BE2C (cell line): ENCODE results near the gene GPR32.

ENCODE experiments used
- DNase-seq: peaks from one replicate; pipeline ENCODE4 v3.0.0-alpha.2; 2020
- H3K27me3 ChIP-seq: fragments of 250-450 bp; sonication (Bioruptor Pico); 2 replicates; pipeline ENCODE4 v1.5.1; 2020; ENCODE audit warnings: mild to moderate bottlenecking
- H3K36me3 ChIP-seq: fragments of 250-450 bp; sonication (Bioruptor Pico); 2 replicates; pipeline ENCODE4 v1.5.1; 2020; ENCODE audit warnings: mild to moderate bottlenecking
- H3K4me1 ChIP-seq: fragments of 250-450 bp; sonication (Bioruptor Pico); 2 replicates; pipeline ENCODE4 v1.5.1; 2020
- H3K4me3 ChIP-seq: 2 replicates; pipeline ENCODE4 v1.5.1; 2011; ENCODE audit warnings: low read depth, low read length
- H3K9me3 ChIP-seq: fragments of 250-450 bp; sonication (Bioruptor Pico); 2 replicates; pipeline ENCODE4 v1.5.1; 2020
- TF ChIP-seq, protein P1 (sequence below): IDR thresholded peaks from 2 replicates; pipeline ENCODE4 v1.5.1; 2012; ENCODE audit warnings: mild to moderate bottlenecking, low read depth, low read length

The GPR32 gene

DNA sequence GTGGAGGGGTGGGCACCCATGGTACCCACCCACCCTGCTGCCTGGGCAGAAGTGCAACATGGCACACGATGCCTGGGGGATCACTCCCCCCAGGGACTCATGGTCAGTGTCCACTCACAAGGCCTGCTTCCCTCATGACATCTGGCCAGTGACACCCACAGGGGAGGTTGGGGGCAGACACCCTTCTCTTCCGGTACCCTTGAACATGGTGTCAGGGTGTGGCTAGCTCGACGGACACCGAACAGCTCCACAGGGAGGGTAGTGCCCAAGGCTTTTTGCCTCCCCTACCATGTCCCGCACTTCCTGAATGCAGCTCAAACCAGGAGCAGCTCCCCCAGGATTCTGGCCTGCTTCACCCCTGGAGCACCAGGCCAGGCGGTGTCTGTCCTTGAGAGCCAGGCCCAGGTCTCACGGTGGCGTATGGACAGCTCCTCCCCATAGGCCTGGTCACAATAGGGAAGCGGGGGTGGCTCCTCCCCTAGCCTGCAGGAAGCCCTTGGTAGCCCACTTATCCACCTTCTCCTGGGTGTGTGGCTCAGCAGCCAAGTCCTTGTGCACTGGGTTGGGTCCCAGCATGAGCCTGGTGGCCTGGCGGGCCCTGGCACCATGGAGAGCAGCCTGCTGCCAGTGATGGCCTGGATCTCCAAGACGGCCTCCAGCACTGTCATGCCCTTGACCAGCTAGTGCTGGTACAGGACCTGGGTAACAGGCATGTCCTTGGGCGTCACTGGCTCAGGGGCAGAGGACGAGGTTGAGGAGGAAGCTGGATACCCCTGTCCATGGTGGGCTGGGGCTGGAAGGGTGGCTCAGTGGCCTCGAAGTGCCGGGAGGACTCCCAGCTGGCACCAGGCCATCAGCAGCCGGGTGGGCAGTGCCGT, 27.8 kb downstream of the GPR32 start:
- H3K4me3 ChIP-seq, result no peak overlapping the region
- peaks cover 16% of the 10 kb centered on the region for H3K4me1 ChIP-seq
- no peaks in the 10 kb centered on the region for H3K27me3 ChIP-seq
- H3K36me3 ChIP-seq, result peaks cover 67% of the 10 kb centered on the region
- TF ChIP-seq, protein P1, sequence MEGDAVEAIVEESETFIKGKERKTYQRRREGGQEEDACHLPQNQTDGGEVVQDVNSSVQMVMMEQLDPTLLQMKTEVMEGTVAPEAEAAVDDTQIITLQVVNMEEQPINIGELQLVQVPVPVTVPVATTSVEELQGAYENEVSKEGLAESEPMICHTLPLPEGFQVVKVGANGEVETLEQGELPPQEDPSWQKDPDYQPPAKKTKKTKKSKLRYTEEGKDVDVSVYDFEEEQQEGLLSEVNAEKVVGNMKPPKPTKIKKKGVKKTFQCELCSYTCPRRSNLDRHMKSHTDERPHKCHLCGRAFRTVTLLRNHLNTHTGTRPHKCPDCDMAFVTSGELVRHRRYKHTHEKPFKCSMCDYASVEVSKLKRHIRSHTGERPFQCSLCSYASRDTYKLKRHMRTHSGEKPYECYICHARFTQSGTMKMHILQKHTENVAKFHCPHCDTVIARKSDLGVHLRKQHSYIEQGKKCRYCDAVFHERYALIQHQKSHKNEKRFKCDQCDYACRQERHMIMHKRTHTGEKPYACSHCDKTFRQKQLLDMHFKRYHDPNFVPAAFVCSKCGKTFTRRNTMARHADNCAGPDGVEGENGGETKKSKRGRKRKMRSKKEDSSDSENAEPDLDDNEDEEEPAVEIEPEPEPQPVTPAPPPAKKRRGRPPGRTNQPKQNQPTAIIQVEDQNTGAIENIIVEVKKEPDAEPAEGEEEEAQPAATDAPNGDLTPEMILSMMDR, result no peak
- H3K9me3 ChIP-seq, result no peaks in the 10 kb centered on the region
- peak; percentile 45 for DNase-seq

DNA sequence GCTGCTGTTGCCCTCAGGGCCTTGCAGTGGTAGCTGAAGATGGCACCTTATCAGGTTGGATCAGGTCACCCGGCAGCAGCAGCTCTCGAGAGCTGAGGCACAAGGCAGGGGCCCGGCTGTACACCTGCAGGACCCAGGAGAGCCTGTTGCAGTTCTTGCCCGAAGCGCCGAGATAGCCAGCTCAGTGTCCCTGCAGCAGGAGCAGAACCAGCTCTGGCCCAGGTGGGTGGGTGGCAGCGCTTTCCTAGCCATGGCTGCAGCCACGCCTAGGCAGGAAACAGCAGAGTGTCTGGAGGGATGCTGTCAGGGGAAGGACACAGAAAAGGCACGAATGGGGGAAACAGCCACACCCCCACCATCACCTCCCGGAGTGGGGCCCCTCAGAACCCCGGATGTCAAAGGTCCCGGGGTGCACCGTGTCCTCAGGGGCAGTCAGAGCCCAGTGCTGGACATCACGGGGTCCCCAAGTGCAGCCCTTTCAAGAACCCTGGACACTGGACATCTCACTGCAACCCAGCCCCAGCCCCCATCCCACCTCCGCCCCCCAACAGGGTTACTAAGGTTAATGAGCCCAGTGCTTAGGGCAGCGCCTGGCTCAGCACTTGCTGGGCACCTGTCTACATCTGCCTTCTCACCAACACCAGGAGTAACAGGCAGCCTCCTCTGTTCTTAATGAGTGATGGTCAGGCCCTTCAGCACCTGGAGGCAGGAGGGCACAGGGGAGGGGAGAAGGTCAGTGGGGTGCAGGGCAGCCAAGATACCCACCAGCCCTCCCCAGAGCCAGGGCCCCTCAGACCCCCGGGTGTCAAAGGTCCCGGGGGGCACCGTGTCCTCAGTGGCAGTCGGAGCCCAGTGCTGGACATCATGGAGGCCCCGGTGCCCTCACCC, 28.6 kb downstream of the GPR32 start:
- no peaks in the 10 kb centered on the region for H3K27me3 ChIP-seq
- peaks cover 76% of the 10 kb centered on the region for H3K36me3 ChIP-seq
- peaks cover 16% of the 10 kb centered on the region for H3K4me1 ChIP-seq

DNA sequence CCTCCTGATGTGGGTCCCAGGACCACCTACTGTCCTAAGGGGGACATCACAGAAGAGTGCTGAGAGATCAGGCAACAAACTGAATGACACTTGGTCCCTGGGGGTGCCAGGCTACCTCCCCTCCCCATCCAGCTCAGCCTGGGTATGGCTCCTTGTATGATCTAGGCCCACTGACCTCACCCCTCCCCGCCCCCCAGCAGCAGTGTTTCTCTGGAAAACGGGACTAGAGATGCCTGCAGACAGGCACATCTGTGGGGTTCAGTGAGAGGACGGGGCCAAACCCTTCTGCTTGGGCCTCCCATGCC, 29.2 kb downstream of the GPR32 start:
- H3K36me3 ChIP-seq, result peaks cover 76% of the 10 kb centered on the region

More for the DNA sequence above, 28.6 kb downstream of the GPR32 start:
- H3K4me3 ChIP-seq, result no peak overlapping the region
- H3K9me3 ChIP-seq, result no peaks in the 10 kb centered on the region
- TF ChIP-seq, protein P1, result no peak
- peak; percentile 42 for DNase-seq

DNA sequence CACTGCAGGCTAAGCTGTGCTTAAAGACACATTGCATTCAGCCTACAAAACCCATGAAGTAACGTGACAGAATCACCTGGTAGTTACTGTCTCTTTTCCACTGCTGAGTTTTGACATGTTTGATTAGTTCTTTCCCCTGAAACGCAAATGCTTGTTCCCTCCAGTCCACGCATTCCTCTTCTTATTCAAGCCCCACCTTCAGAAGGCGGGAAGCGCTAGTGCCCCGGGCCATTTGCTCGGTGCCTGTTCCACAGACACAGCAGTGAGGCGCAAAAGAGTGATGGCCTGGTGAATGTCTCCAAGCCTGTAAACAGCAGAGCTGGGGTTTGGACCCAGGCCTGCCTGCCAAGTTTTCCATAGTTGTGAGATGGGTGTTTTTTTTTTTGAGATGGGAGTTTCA, 30.8 kb downstream of the GPR32 start:
- Histone ChIP-seq H3K4me1 (peaks cover 9% of the 10 kb centered on the region; the same call in 1 of the 2 replicates), H3K36me3 (peaks cover 68% of the 10 kb centered on the region), H3K4me3 (0 out of 2 replicates have a peak overlapping the region, but pooled peaks have one; percentile 0), H3K27me3 (no peaks in the 10 kb centered on the region), H3K9me3 (no peaks in the 10 kb centered on the region)
- peak; percentile 80 for DNase-seq
- TF ChIP-seq, protein P1, result no peak

More for the DNA sequence above, 29.2 kb downstream of the GPR32 start:
- DNase-seq, result no peak
- TF ChIP-seq, protein P1, result no peak
- Histone ChIP-seq H3K27me3 (no peaks in the 10 kb centered on the region), H3K4me3 (no peak overlapping the region), H3K4me1 (peaks cover 12% of the 10 kb centered on the region), H3K9me3 (no peaks in the 10 kb centered on the region)

DNA sequence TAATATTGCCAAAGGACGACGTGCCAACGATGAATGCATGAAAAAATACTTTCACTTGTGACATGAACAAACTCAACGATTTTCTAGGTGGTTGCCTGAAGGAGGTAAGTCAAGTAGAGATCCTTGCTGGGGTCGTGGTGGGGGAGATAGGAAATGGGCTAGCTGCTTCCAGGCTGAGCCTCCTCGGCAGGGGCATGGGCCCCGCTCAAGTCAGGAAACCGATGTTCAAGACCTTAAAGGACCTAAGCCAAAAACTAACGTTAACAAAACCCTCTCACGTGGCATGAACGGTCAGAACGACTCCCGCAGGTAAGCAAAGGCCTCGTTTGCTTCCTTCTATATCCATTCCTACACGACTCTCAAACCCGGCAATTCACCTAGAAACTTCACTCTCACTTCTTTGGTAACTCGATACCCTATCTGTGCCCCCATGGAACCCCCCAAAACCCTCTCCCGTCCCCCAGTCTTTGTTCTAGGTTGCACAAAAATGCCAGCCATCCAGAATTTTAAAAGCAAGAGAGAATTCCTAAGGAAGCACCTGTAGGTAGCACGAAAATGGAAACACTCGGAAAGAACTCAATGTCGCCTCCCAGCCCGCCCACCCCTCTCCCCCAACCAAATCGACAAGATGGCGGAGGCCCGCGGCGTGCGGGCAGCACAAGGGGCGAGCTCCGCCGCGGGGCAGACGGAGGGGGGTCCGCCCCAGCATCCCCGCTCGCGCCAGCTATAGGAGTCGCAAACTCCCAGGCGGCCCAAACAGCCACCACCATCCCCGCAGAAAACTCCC, 33.6 kb downstream of the GPR32 start:
- Histone ChIP-seq H3K36me3 (peaks cover 46% of the 10 kb centered on the region), H3K9me3 (no peaks in the 10 kb centered on the region), H3K27me3 (no peaks in the 10 kb centered on the region), H3K4me1 (peaks cover 9% of the 10 kb centered on the region; the same call in 1 of the 2 replicates), H3K4me3 (peak overlapping the region; percentile 99)
- TF ChIP-seq, protein P1, result no peak
- peak; percentile 56 for DNase-seq
